Effector memory CD8-positive, alpha-beta T cell (primary cell): ENCODE measurements around the gene PHKG2.
"Not testable (repeated sequence)": the region's sequence is repeated elsewhere in the genome, so short reads cannot be mapped to it uniquely, and the experiment has no call there.

Experiments used
- ATAC-seq: fragments of 150-1000 bp; cut with Tn5 transposase; replicated peaks from 2 replicates; pipeline ENCODE4 v1.10.0; 2021; ENCODE audit warnings: mild to moderate bottlenecking, moderate library complexity
- DNase-seq, 3 experiments: peaks; one replicate each; pipeline ENCODE4 v3.0.0; 2021
- H3K27ac Mint-ChIP-seq, 2 donors: one replicate each; pipeline ENCODE4 v1.8.0; 2022; ENCODE audit warnings: mild to moderate bottlenecking in 2 of 2, mixed read lengths in 2 of 2, moderate library complexity in 2 of 2
- H3K27me3 Mint-ChIP-seq, 2 donors: one replicate each; pipeline ENCODE4 v1.8.0; 2022; ENCODE audit warnings: mixed read lengths in 2 of 2
- H3K36me3 Mint-ChIP-seq: one replicate; pipeline ENCODE4 v1.8.0; 2022; ENCODE audit warnings: mild to moderate bottlenecking, moderate library complexity, mixed read lengths; ENCODE audit not compliant: insufficient read depth
- H3K4me1 Mint-ChIP-seq, 2 donors: one replicate each; pipeline ENCODE4 v1.8.0; 2022; ENCODE audit warnings: low read depth in 2 of 2, mixed read lengths in 2 of 2
- H3K4me3 Mint-ChIP-seq, 2 donors: one replicate each; pipeline ENCODE4 v1.8.0; 2022; ENCODE audit warnings: mild to moderate bottlenecking in 2 of 2, mixed read lengths in 2 of 2, moderate library complexity in 2 of 2
- H3K9me3 Mint-ChIP-seq, 2 donors: one replicate each; pipeline ENCODE4 v1.8.0; 2022; ENCODE audit warnings: mixed read lengths in 2 of 2
- total RNA-seq, 9 experiments: gene quantifications; one replicate each; lab custom pipeline; 2026; lab: John Stamatoyannopoulos, UW

Gene PHKG2
- 17.6 to 38.5 (median 29.4) reads per million in 9 experiments for total RNA-seq

- Mint-ChIP-seq H3K27me3 (no peaks in the 10 kb centered on the region), H3K4me1 (peaks cover 24 to 34% of the 10 kb centered on the region in 2 donors), H3K9me3 (no peaks in the 10 kb centered on the region), H3K36me3 (peaks cover 34% of the 10 kb centered on the region), H3K27ac (peak within 1 kb of the TSS; percentile 53 to 72), H3K4me3 (peak within 1 kb of the TSS; percentile 93 to 95)
- DNase-seq (peak; percentile 91 to 94 (median 93)), ATAC-seq (peak; percentile 94)
These were observed at the start of gene PHKG2 for GRCh38 chr16:30747799-30748633. Gene PHKG2, plus strand, starts transcription at chr16:30748425. Its CDS starts 396 bp downstream, at chr16:30748821.

GRCh38 chr16:30698816-30699614 is 49.2 kb upstream of the PHKG2 start, which contains the start of gene SRCAP:
Gene SRCAP, plus strand, starts transcription at chr16:30699171. Its CDS starts 1,654 bp downstream, at chr16:30700825.
- Mint-ChIP-seq H3K4me3 (peak within 1 kb of the TSS; percentile 96 to 97), H3K36me3 (peaks cover 66% of the 10 kb centered on the region), H3K4me1 (peaks cover 21 to 26% of the 10 kb centered on the region in 2 donors), H3K9me3 (no peaks in the 10 kb centered on the region), H3K27ac (peak within 1 kb of the TSS; percentile 100), H3K27me3 (no peaks in the 10 kb centered on the region)
- ATAC-seq (peak; percentile 14), DNase-seq (peak; percentile 68 to 75 (median 72))

- peak overlapping the region; percentile 100 for H3K27ac Mint-ChIP-seq
- H3K4me3 Mint-ChIP-seq, result peak overlapping the region; percentile 96 to 97
- ATAC-seq (no peak), DNase-seq (no peak)
- H3K9me3 Mint-ChIP-seq, result no peaks in the 10 kb centered on the region
- peaks cover 73% of the 10 kb centered on the region for H3K36me3 Mint-ChIP-seq
- peaks cover 21 to 26% of the 10 kb centered on the region in 2 donors for H3K4me1 Mint-ChIP-seq
- H3K27me3 Mint-ChIP-seq, result no peaks in the 10 kb centered on the region
These were observed 48.6 kb upstream of the PHKG2 start for GRCh38 chr16:30699615-30700099.

GRCh38 chr16:30700491-30700890 is 47.7 kb upstream of the PHKG2 start:
- Mint-ChIP-seq H3K4me1 (peaks cover 21 to 26% of the 10 kb centered on the region in 2 donors), H3K27ac (no peak overlapping the region), H3K9me3 (no peaks in the 10 kb centered on the region), H3K27me3 (no peaks in the 10 kb centered on the region), H3K36me3 (peaks cover 79% of the 10 kb centered on the region), H3K4me3 (peak overlapping the region in 1 of 2 donors; percentile 97)
- ATAC-seq (no peak), DNase-seq (no peak)

- Mint-ChIP-seq H3K4me3 (no peak overlapping the region), H3K27ac (no peak overlapping the region), H3K4me1 (peaks cover 21 to 26% of the 10 kb centered on the region in 2 donors), H3K9me3 (no peaks in the 10 kb centered on the region), H3K27me3 (no peaks in the 10 kb centered on the region), H3K36me3 (peaks cover 84% of the 10 kb centered on the region)
- DNase-seq (no peak), ATAC-seq (no peak)
These were observed 47.3 kb upstream of the PHKG2 start for GRCh38 chr16:30700971-30701370.

GRCh38 chr16:30703071-30703470 is 45.2 kb upstream of the PHKG2 start:
- H3K4me3 Mint-ChIP-seq, H3K9me3 Mint-ChIP-seq, ATAC-seq, DNase-seq, H3K27me3 Mint-ChIP-seq: not testable (repeated sequence)
- H3K36me3 Mint-ChIP-seq, result peaks cover 95% of the 10 kb centered on the region
- peaks cover 14 to 16% of the 10 kb centered on the region in 2 donors for H3K4me1 Mint-ChIP-seq
- H3K27ac Mint-ChIP-seq, result peak overlapping the region in 1 of 2 donors; percentile 90

- Mint-ChIP-seq H3K27me3 (no peaks in the 10 kb centered on the region), H3K9me3 (no peaks in the 10 kb centered on the region), H3K36me3 (peaks cover 93% of the 10 kb centered on the region), H3K4me3 (no peak overlapping the region), H3K4me1 (peaks cover 13 to 15% of the 10 kb centered on the region in 2 donors), H3K27ac (no peak overlapping the region)
- no peak for ATAC-seq
- DNase-seq, result no peak
These were observed 44.3 kb upstream of the PHKG2 start for GRCh38 chr16:30703971-30704370.

- DNase-seq (no peak), ATAC-seq (no peak)
- H3K27me3 Mint-ChIP-seq, result no peaks in the 10 kb centered on the region
- H3K4me1 Mint-ChIP-seq, result peaks cover 0 to 7% of the 10 kb centered on the region in 2 donors
- no peaks in the 10 kb centered on the region for H3K9me3 Mint-ChIP-seq
- peaks cover 93% of the 10 kb centered on the region for H3K36me3 Mint-ChIP-seq
- no peak overlapping the region for H3K27ac Mint-ChIP-seq
- H3K4me3 Mint-ChIP-seq, result no peak overlapping the region
These were observed 42.2 kb upstream of the PHKG2 start for GRCh38 chr16:30706046-30706445.

- H3K27ac Mint-ChIP-seq, result peak overlapping the region in 1 of 2 donors; percentile 71
- H3K27me3 Mint-ChIP-seq, result no peaks in the 10 kb centered on the region
- DNase-seq (no peak), ATAC-seq (no peak)
- no peaks in the 10 kb centered on the region for H3K9me3 Mint-ChIP-seq
- H3K36me3 Mint-ChIP-seq, result peaks cover 98% of the 10 kb centered on the region
- H3K4me3 Mint-ChIP-seq, result no peak overlapping the region
- peaks cover 13 to 16% of the 10 kb centered on the region in 2 donors for H3K4me1 Mint-ChIP-seq
These were observed 37.3 kb upstream of the PHKG2 start for GRCh38 chr16:30710971-30711370.

GRCh38 chr16:30711712-30712111 is 36.5 kb upstream of the PHKG2 start:
- no peaks in the 10 kb centered on the region for H3K9me3 Mint-ChIP-seq
- peak overlapping the region; percentile 47 to 71 for H3K27ac Mint-ChIP-seq
- peaks cover 19 to 22% of the 10 kb centered on the region in 2 donors for H3K4me1 Mint-ChIP-seq
- H3K4me3 Mint-ChIP-seq, result no peak overlapping the region
- no peak for DNase-seq
- H3K36me3 Mint-ChIP-seq, result peaks cover 98% of the 10 kb centered on the region
- no peak for ATAC-seq
- H3K27me3 Mint-ChIP-seq, result no peaks in the 10 kb centered on the region

- peaks cover 20 to 27% of the 10 kb centered on the region in 2 donors for H3K4me1 Mint-ChIP-seq
- peak; percentile 41 to 46 (median 46) for DNase-seq
These were observed 32.3 kb upstream of the PHKG2 start for GRCh38 chr16:30715750-30716445.

GRCh38 chr16:30720086-30720485 is 28.1 kb upstream of the PHKG2 start:
- peak overlapping the region; percentile 79 to 87 for H3K27ac Mint-ChIP-seq

More at GRCh38 chr16:30715750-30716445, 32.3 kb upstream of the PHKG2 start:
- H3K4me3 Mint-ChIP-seq, result peak overlapping the region; percentile 41 to 64
- no peaks in the 10 kb centered on the region for H3K27me3 Mint-ChIP-seq
- peak overlapping the region; percentile 85 to 98 for H3K27ac Mint-ChIP-seq
- H3K9me3 Mint-ChIP-seq, result no peaks in the 10 kb centered on the region
- ATAC-seq, result peak; percentile 99
- H3K36me3 Mint-ChIP-seq, result peaks cover 96% of the 10 kb centered on the region

More at GRCh38 chr16:30720086-30720485, 28.1 kb upstream of the PHKG2 start:
- no peak overlapping the region for H3K4me3 Mint-ChIP-seq
- DNase-seq, result no peak
- H3K27me3 Mint-ChIP-seq, result no peaks in the 10 kb centered on the region
- no peaks in the 10 kb centered on the region for H3K9me3 Mint-ChIP-seq
- no peak for ATAC-seq
- peaks cover 93% of the 10 kb centered on the region for H3K36me3 Mint-ChIP-seq
- peaks cover 18 to 33% of the 10 kb centered on the region in 2 donors for H3K4me1 Mint-ChIP-seq
